Fibroblast of lung (primary cell): ENCODE results near the gene DBH.

Source experiments
- EZH2 ChIP-seq: IDR thresholded peaks from 2 replicates; pipeline ENCODE4 v1.5.1; 2012; ENCODE audit warnings: low read length, control low read depth, mild to moderate bottlenecking; ENCODE audit errors: missing control alignments
- TF ChIP-seq, protein P1 (sequence below), 2 donors: IDR thresholded peaks in 1 of 2; conservative IDR thresholded peaks in 1 of 2; 1 replicate in 1 of 2; 2 replicates in 1 of 2; pipeline ENCODE4 v1.5.1; 2011 to 2012; ENCODE audit warnings: low read length in 2 of 2, control low read depth in 1 of 2, inconsistent platforms in 1 of 2, low read depth in 1 of 2, mild to moderate bottlenecking in 1 of 2

DNA sequence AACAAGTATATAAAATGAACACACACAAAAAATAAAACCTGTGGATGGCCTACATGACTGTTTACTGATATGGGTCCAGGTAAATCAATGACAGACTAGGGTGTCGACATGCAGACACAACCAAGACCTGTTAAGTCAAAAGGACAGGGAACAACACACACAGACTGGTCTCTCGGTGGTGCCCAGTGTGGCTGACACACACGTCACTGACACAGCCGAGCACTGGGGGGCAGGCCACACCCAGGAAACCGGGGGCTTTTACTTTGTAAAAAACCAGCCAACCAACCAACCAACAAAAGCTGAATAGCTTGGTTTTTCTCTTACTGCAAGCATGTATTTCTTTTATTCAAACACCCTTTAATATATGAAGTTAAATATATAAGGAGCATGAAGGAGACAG lies 31.9 kb upstream of the DBH start:
- no peak for TF ChIP-seq EZH2
- TF ChIP-seq, protein P1, sequence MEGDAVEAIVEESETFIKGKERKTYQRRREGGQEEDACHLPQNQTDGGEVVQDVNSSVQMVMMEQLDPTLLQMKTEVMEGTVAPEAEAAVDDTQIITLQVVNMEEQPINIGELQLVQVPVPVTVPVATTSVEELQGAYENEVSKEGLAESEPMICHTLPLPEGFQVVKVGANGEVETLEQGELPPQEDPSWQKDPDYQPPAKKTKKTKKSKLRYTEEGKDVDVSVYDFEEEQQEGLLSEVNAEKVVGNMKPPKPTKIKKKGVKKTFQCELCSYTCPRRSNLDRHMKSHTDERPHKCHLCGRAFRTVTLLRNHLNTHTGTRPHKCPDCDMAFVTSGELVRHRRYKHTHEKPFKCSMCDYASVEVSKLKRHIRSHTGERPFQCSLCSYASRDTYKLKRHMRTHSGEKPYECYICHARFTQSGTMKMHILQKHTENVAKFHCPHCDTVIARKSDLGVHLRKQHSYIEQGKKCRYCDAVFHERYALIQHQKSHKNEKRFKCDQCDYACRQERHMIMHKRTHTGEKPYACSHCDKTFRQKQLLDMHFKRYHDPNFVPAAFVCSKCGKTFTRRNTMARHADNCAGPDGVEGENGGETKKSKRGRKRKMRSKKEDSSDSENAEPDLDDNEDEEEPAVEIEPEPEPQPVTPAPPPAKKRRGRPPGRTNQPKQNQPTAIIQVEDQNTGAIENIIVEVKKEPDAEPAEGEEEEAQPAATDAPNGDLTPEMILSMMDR (conservative IDR thresholded peaks at IDR 0.05 in 1 of 2, IDR thresholded peaks at IDR 0.05 in 1 of 2; ENCODE audit: low read depth in 1 of 2, low read length in 2 of 2) = no peak
